GM21367 (cell line): ENCODE measurements around the gene LAMC2.

Experiments
- ATAC-seq: cut with Tn5 transposase; IDR thresholded peaks from one replicate; pipeline ENCODE4 v1.9.1; 2021; ENCODE audit not compliant: unreplicated experiment

The LAMC2 gene

GRCh38 chr1:183210681-183211080 is 24.6 kb downstream of the LAMC2 start:
- no peak for ATAC-seq

GRCh38 chr1:183212870-183213269 is 26.8 kb downstream of the LAMC2 start:
- ATAC-seq, result no peak

DNA sequence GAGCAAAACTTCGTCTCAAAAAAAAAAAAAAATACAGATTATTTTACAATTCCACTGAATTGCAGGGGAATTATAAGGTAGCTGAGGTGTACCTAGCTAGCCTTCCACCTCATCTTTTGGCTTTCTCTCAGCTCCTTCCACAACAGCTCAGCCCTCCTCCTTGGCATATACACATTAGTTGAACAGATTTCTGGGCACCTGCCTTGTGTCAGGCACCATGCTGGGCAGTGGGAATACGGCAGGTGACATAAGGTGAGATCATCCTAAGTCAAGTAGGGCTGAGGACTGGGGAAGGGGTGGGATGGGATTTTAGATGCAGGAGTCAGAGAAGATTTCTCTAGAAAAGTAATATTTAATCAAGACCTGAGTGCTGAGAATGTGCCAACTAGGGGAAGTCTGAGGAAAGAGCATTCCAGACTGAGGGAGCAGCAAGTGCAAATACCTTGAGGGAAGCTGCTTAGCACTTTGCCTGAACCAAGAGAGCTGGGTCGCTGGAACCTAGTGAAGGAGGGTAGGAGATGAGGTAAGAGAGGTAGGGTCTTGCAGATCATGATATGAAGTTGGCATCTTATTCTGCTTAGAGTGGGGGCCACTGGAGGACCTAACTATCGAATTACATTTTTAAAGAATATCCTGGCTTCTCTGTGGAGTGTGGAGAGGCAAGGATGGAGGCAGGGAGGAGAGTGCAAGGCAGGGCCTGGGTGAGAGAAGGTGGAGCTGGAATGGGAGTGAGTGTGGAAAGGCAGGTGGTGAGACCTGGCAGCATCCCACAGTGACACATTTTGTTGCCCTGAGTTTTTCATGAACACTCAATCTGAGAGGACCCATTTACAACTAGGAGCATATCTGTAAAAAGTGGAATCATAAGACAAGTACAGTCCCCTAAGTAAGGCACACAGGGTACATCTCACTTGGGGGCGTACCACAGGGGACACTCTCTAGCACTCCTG is 28.2 kb downstream of the LAMC2 start:
- ATAC-seq, result no peak

- no peak for ATAC-seq
These were observed 29.1 kb downstream of the LAMC2 start for GRCh38 chr1:183215076-183215720.

DNA sequence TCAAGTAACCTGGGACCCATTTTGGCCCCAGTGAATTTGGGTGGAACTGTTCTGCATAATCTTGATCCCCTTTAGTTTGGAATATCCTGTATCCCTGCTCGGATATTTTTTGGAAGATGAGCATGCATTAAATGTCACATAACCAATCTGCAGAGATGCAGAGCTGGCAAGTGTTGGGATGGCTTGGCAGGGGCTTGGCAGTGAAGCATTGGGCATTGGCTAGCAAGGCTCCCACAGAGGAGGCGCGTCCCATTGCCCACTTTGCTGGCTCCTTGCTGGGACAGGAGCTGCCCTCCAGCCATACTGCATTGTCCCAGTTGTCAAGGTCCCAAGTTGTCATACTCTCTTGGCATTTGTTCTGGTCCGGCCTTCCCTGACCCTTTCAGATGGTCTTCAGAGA is 29.9 kb downstream of the LAMC2 start:
- ATAC-seq, result no peak

DNA sequence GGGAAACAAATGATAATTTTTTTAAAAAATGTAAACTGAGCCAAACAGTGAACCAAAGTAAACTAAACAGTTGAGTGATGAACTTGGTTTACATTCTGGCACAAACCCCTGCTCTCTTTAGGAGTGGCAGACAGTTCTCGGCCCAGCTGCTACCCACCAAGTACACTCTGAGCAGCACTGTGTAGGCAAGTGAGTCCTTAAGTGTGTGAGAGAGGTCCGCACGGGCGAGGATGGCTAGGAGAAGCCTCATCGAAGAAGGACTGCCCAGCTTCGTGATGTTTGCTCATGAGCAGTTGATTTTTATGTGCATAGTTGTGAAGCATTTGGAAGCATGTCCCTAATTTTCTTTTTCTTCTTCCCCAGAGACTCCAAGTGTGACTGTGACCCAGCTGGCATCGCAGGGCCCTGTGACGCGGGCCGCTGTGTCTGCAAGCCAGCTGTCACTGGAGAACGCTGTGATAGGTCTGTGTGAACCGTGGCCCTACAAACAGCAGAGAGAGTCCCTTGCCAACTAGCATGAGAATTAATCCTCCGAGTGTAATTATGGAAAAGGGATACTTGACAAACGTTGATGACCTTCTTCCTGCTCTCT is 32.1 kb downstream of the LAMC2 start:
- no peak for ATAC-seq

- no peak for ATAC-seq
These were observed 33.0 kb downstream of the LAMC2 start for GRCh38 chr1:183218971-183219615.

DNA sequence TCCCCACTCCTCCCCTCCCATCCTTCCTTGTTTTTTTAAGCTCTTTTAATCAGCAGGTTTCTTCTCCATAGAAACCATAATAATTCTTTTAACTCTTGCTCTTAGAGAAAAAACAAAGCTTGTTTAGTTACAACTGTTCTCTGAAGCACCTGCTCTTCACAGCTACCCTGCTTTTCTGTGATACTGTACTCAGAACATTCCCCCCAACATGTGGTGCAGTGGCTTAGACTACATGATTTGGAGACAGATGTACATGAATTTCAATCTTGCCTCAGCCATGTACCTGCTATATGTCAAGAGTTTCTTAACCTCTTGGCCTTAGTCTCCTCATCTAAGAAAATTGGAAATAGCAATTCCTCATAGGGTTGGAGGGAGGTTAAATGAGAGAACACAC is 33.5 kb downstream of the LAMC2 start:
- no peak for ATAC-seq

- no peak for ATAC-seq
These were observed 36.8 kb downstream of the LAMC2 start for GRCh38 chr1:183222909-183223308.

DNA sequence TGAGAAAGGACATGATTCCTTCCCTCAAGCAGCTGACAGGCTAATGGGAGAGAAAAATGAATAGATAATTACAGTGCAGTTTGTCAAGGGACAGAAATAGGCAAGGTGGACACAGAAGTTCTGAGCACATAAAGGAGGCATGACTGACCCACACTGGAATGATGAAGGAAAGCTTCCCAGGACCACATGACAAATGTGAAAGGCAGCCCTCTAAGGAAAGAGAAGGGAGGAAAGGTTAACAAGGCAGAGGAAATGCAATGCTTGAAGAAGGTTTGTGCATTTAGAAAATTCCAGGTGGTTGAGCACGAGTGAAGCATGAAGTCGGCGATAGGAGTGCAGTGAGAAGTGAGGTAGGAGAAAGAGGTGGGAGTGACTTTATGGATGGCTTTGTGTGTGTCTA is 37.4 kb downstream of the LAMC2 start:
- ATAC-seq, result no peak

DNA sequence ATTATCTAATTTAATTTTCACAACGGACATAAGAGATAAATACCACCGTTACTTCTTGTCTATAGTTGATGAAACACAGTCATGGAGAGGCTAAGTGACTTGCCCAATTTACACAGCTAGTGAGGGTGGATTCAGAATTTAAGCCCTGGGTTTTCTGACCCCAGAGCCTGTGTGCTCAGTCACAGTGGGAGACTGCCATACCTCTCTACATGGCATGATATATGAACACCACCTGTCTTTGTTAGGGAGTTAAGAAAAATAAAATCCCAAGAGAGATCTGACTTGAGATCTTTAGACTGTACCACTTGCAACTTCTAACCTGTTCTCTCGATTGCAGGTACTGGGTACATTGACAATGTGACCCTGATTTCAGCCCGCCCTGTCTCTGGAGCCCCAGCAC is 40.3 kb downstream of the LAMC2 start:
- ATAC-seq, result no peak

- ATAC-seq, result no peak
These were observed 40.9 kb downstream of the LAMC2 start for GRCh38 chr1:183226963-183227362.

DNA sequence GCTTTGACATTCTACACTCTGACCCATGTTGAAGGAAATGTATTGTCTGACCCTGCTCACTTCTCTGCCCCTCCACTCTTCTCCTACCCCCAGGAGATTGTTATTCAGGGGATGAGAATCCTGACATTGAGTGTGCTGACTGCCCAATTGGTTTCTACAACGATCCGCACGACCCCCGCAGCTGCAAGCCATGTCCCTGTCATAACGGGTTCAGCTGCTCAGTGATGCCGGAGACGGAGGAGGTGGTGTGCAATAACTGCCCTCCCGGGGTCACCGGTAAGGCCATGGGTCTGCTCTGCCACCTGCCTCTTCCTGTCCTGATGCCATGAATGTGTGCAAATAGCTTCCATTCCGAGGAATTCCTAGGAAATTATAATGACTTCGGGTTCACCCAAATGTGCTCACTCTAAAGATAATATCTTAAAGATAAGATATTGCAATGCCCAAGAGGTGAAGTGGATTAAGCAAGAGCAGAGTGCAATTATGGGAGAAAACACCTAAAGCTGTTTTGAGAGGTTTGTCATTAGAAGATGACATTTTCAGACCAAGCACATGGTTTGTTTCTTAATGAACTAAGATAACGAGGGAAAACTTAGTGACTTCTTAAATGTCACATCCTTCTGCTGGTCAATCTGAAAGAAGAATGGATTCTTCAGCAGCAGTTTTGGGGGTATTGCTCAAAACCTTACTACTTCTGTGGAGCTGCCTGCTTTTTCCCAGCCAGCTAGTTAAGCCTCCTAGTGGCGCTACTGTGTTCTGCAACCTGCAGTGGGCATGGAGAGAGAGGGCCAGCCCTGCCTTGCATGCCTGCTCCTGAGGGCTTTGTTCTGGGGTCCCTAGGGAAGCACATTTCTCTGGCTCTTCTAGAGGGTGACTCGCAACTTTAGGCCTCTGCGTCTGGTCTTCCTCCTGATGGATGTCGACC is 41.6 kb downstream of the LAMC2 start:
- no peak for ATAC-seq

GRCh38 chr1:183228347-183229220 is 42.5 kb downstream of the LAMC2 start:
- ATAC-seq, result no peak

DNA sequence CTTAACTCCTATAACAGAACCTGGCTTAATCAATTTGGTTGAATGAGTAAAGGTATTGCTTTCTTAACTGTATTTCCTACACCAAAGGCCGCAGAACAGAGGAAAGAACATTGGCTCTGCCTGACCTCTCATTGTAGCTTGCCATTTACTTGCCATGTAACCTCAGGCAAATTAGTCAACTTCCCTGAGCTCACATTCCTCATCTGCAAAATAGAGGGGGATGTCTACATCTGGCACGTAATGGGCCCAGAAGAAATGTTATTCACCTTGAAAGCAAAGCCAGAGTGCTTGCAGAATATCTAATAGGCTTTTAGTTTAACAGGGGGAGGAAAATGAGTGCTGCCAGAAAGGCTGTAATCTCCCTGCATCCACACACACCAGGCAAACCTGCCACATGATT is 44.3 kb downstream of the LAMC2 start:
- ATAC-seq, result no peak

DNA sequence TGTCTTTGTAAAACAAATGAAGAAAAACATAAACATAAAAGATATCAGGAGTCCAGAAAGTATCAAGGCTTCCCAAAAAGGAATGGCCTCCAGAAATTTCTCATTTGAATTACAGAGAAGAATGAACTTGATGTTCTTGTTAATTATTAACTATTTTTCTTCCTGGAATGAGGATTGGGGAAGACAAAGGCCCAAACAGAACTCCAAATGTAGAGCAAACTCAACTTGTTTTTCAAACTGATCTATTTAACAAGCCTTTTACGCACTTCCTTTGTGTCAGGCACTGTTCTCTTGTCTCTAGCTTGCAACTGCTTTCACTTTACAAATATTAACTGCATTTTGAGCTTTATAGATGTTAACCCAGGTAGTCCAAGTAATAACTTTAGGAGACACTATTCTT is 45.5 kb downstream of the LAMC2 start:
- ATAC-seq, result no peak

GRCh38 chr1:183233113-183233512 is 47.0 kb downstream of the LAMC2 start:
- ATAC-seq, result no peak

GRCh38 chr1:183234660-183235476 is 48.8 kb downstream of the LAMC2 start:
- ATAC-seq, result no peak

DNA sequence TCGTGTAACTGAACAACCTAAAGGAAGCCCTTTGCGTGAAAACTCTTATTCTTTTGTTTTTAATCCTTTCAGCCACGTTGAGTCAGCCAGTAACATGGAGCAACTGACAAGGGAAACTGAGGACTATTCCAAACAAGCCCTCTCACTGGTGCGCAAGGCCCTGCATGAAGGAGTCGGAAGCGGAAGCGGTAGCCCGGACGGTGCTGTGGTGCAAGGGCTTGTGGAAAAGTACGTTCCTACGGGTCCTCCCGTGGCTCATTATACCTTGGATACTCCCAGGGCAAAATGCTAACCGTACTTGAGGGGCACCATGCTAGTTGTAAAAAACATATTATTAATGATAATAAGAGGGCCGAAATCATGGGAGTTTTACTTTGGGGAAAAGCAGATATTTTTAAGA is 49.4 kb downstream of the LAMC2 start:
- ATAC-seq, result no peak
